Vagina (tissue), 2 donors: ENCODE results near the gene ZFYVE21.

ENCODE experiments used
- POLR2A ChIP-seq, 2 donors: fragments of 450-650 bp; IDR thresholded peaks; one replicate each; pipeline ENCODE4 v1.6.1; 2017; ENCODE audit warnings: antibody characterized with exemption in 2 of 2, mild to moderate bottlenecking in 2 of 2, moderate library complexity in 2 of 2
- POLR2AphosphoS5 ChIP-seq, 2 donors: sonication (generic); formaldehyde crosslinking; IDR thresholded peaks; one replicate each; pipeline ENCODE4 v1.9.0; 2017; ENCODE audit warnings: antibody characterized with exemption in 2 of 2, mild to moderate bottlenecking in 2 of 2, low read depth in 1 of 2; ENCODE audit not compliant: insufficient read depth in 1 of 2
- TF ChIP-seq, protein P1 (sequence below), 3 experiments: fragments of 450-650 bp in 2 of 3; fragments of 200-600 bp in 1 of 3; sonication (generic) in 1 of 3; IDR thresholded peaks; one replicate each; pipeline ENCODE4 v1.5.1; 2017 to 2019; ENCODE audit warnings: antibody characterized with exemption in 3 of 3, mild to moderate bottlenecking in 2 of 3, moderate library complexity in 2 of 3

DNA sequence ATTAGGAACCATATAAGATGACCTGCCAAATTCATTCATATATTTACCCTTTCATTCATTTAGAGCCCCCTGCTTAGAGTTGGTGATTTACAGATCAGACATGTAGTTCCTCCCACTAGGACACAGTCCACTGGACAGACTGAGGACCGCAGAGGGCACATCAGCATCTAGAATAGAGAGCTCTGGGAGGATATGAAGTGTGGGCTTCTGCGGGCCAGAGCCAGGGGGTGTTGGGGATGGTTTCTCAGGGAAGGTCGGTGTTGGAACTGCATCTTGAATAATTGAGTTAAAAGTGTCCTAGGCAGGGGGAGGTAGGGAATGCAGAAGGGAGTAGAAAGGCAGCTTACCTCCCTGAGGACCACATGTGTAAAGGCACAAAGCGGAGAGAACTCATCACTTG lies 43.7 kb upstream of the ZFYVE21 start:
- TF ChIP-seq, protein P1, sequence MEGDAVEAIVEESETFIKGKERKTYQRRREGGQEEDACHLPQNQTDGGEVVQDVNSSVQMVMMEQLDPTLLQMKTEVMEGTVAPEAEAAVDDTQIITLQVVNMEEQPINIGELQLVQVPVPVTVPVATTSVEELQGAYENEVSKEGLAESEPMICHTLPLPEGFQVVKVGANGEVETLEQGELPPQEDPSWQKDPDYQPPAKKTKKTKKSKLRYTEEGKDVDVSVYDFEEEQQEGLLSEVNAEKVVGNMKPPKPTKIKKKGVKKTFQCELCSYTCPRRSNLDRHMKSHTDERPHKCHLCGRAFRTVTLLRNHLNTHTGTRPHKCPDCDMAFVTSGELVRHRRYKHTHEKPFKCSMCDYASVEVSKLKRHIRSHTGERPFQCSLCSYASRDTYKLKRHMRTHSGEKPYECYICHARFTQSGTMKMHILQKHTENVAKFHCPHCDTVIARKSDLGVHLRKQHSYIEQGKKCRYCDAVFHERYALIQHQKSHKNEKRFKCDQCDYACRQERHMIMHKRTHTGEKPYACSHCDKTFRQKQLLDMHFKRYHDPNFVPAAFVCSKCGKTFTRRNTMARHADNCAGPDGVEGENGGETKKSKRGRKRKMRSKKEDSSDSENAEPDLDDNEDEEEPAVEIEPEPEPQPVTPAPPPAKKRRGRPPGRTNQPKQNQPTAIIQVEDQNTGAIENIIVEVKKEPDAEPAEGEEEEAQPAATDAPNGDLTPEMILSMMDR (IDR thresholded peaks at IDR 0.05), result no peak
- no peak for TF ChIP-seq POLR2A (IDR thresholded peaks at IDR 0.05)
- no peak for TF ChIP-seq POLR2AphosphoS5 (IDR thresholded peaks at IDR 0.05; ENCODE audit: insufficient read depth in 1 of 2, low read depth in 1 of 2)
